Measurements from ENCODE around the gene USE1.

Gene USE1

GRCh38 chr19:17210296-17210695 lies 4.9 kb upstream of the USE1 start:
- H3K36me3 ChIP-seq: peaks cover 58 to 81% (median 70%) of the 10 kb centered on the region in 11 experiments
- no peak overlapping the region for H3K4me3 ChIP-seq
- H3K27ac ChIP-seq: peak overlapping the region in 2 of 11 experiments; percentile 9 to 22; a peak in 2 of 22 replicates
- H4K20me1 ChIP-seq: peaks cover 0 to 35% (median 9%) of the 10 kb centered on the region in 11 experiments; a peak in 13 of 22 replicates
- H3K4me2 ChIP-seq: peak overlapping the region in 10 of 11 experiments; percentile 27 to 85 (median 70); a peak in 18 of 22 replicates
- TF ChIP-seq Cebpa-rat (IDR thresholded peaks at IDR 0.05): no peak
- no peaks in the 10 kb centered on the region for H3K27me3 ChIP-seq
- H3K4me1 ChIP-seq: peaks cover 25 to 82% (median 65%) of the 10 kb centered on the region in 10 experiments
- no peaks in the 10 kb centered on the region for H3K9me3 ChIP-seq (replicated peaks in 1 of 11)
- H3K9ac ChIP-seq: no peak overlapping the region; a peak in 1 of 22 replicates

- Histone ChIP-seq H3K27ac (no peak overlapping the region), H3K9ac (peak overlapping the region in 1 of 11 experiments; percentile 36; a peak in 1 of 22 replicates), H4K20me1 (peaks cover 0 to 24% (median 7%) of the 10 kb centered on the region in 11 experiments; a peak in 11 of 22 replicates), H3K4me1 (peaks cover 31 to 74% (median 64%) of the 10 kb centered on the region in 10 experiments), H3K4me2 (peak overlapping the region in 7 of 11 experiments; percentile 60 to 85 (median 75); a peak in 11 of 22 replicates), H3K27me3 (no peaks in the 10 kb centered on the region), H3K4me3 (no peak overlapping the region), H3K9me3 (replicated peaks in 1 of 11) (no peaks in the 10 kb centered on the region), H3K36me3 (peaks cover 50 to 72% (median 63%) of the 10 kb centered on the region in 11 experiments)
- no peak for TF ChIP-seq Cebpa-rat (IDR thresholded peaks at IDR 0.05)
These were observed 3.4 kb upstream of the USE1 start for GRCh38 chr19:17211547-17212446.

DNA sequence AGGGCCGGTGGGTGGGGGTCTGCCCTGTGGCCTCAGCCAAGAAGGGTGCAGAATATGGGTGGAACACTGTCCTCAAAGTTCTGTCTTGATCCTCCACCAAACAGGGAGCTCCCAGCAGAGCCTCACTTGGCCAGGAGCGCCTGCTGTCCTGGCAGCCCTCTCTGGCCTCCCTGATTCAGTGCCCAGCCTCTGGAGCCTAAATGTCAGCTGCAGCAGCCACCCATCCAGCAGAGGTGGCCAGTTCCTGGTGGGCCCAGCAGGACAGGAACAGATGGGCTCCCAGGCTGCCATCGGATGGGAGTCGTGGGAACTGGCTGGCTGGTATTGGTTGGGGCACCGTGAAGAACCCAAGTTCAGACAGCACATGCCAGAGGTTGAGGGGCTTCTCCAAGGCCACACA lies 1.8 kb upstream of the USE1 start:
- peak overlapping the region in 6 of 11 experiments; percentile 13 to 99 (median 92); a peak in 9 of 22 replicates for H3K4me2 ChIP-seq
- peaks cover 0 to 20% (median 7%) of the 10 kb centered on the region in 11 experiments; a peak in 9 of 22 replicates for H4K20me1 ChIP-seq
- peaks cover 57 to 78% (median 69%) of the 10 kb centered on the region in 11 experiments for H3K36me3 ChIP-seq
- no peaks in the 10 kb centered on the region for H3K9me3 ChIP-seq (replicated peaks in 1 of 11)
- no peak overlapping the region for H3K4me3 ChIP-seq
- peak overlapping the region in 1 of 11 experiments; percentile 9; a peak in 1 of 22 replicates for H3K27ac ChIP-seq
- no peak for TF ChIP-seq Cebpa-rat (IDR thresholded peaks at IDR 0.05)
- H3K9ac ChIP-seq: no peak overlapping the region
- peaks cover 31 to 66% (median 62%) of the 10 kb centered on the region in 10 experiments for H3K4me1 ChIP-seq
- H3K27me3 ChIP-seq: no peaks in the 10 kb centered on the region

- H4K20me1 ChIP-seq: peaks cover 0 to 7% (median 0%) of the 10 kb centered on the region in 11 experiments; a peak in 3 of 22 replicates
- H3K4me2 ChIP-seq: peak overlapping the region; percentile 77 to 99 (median 94)
- H3K27ac ChIP-seq: peak overlapping the region; percentile 90 to 98 (median 95)
- peaks cover 62 to 78% (median 70%) of the 10 kb centered on the region in 11 experiments for H3K36me3 ChIP-seq
- peak overlapping the region; percentile 51 to 77 (median 72) for H3K4me3 ChIP-seq
- H3K27me3 ChIP-seq: no peaks in the 10 kb centered on the region
- H3K4me1 ChIP-seq: peaks cover 21 to 54% (median 49%) of the 10 kb centered on the region in 10 experiments
- no peak for TF ChIP-seq Cebpa-rat (IDR thresholded peaks at IDR 0.05)
- H3K9me3 ChIP-seq (replicated peaks in 1 of 11): no peaks in the 10 kb centered on the region
- peak overlapping the region; percentile 90 to 94 (median 92) for H3K9ac ChIP-seq
These were observed 540 bp upstream of the USE1 start for GRCh38 chr19:17214508-17215126.

DNA sequence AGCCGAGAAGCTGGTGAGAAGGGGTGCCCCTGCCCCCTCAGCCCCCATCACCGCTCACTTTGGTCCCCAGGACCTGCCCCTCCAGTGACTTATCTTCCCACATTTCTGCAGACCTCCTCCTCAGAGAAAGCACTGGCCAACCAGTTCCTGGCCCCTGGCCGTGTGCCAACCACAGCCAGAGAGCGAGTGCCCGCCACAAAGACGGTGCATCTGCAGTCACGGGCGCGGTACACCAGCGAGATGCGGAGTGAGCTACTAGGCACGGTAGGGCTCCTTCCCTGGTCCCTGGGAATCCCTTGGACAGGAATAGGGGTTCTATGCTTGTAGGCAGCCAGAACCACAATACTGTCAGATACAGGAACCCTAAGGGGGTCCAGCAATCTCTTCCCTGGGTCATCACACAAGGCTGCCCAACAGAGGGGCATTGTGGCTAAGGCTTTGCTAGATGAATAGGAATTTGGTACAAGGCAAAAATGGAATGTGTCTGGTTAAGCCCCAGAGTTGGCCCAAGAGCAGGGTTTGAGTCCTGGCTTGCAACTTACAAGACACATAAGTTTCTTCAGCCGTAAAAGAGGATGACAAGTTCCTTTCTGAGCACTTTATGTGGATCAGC lies 1.0 kb downstream of the USE1 start:
- peak overlapping the region; percentile 77 to 99 (median 94) for H3K4me2 ChIP-seq
- peak overlapping the region; percentile 51 to 77 (median 72); a peak in 18 of 20 replicates for H3K4me3 ChIP-seq
- H3K27me3 ChIP-seq: no peaks in the 10 kb centered on the region
- peaks cover 49 to 67% (median 57%) of the 10 kb centered on the region in 11 experiments for H3K36me3 ChIP-seq
- TF ChIP-seq Cebpa-rat (IDR thresholded peaks at IDR 0.05): no peak
- H3K9me3 ChIP-seq (replicated peaks in 1 of 11): no peaks in the 10 kb centered on the region
- H3K9ac ChIP-seq: peak overlapping the region in 5 of 11 experiments; percentile 18 to 94 (median 92); a peak in 6 of 22 replicates
- peaks cover 24 to 50% (median 42%) of the 10 kb centered on the region in 10 experiments for H3K4me1 ChIP-seq
- H4K20me1 ChIP-seq: no peaks in the 10 kb centered on the region
- H3K27ac ChIP-seq: peak overlapping the region in 9 of 11 experiments; percentile 94 to 98 (median 96); a peak in 14 of 22 replicates

DNA sequence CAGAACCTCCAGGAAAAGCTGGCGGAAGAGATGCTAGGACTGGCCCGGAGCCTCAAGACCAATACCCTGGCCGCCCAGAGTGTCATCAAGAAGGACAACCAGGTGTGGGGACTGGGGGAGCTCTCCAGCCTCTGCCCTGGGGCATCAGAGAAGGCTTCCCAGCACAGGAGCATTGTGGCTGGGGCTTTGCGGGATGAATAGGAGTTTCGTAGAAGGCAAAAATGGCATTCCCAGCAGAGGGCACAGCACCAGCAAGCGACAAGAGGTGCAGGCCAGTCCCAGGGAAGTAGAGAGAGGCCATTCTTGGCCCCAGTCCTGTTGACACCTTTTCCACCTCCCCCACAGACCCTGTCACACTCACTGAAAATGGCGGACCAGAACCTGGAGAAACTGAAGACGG lies 4.1 kb downstream of the USE1 start:
- H3K4me2 ChIP-seq: peak overlapping the region in 4 of 11 experiments; percentile 29 to 70 (median 52); a peak in 6 of 22 replicates
- no peaks in the 10 kb centered on the region for H3K27me3 ChIP-seq
- peaks cover 24 to 43% (median 32%) of the 10 kb centered on the region in 11 experiments for H3K36me3 ChIP-seq
- H3K4me3 ChIP-seq: no peak overlapping the region
- H3K4me1 ChIP-seq: peaks cover 15 to 45% (median 27%) of the 10 kb centered on the region in 10 experiments
- TF ChIP-seq Cebpa-rat (IDR thresholded peaks at IDR 0.05): no peak
- no peak overlapping the region for H3K9ac ChIP-seq
- no peaks in the 10 kb centered on the region for H4K20me1 ChIP-seq
- no peaks in the 10 kb centered on the region for H3K9me3 ChIP-seq (replicated peaks in 1 of 11)
- no peak overlapping the region for H3K27ac ChIP-seq

- Histone ChIP-seq H3K4me3 (no peak overlapping the region), H3K36me3 (peaks cover 24 to 43% (median 32%) of the 10 kb centered on the region in 11 experiments), H3K27me3 (no peaks in the 10 kb centered on the region), H3K9me3 (replicated peaks in 1 of 11) (no peaks in the 10 kb centered on the region), H4K20me1 (no peaks in the 10 kb centered on the region), H3K27ac (peak overlapping the region in 4 of 11 experiments; percentile 13 to 55 (median 32); a peak in 4 of 22 replicates), H3K4me2 (peak overlapping the region in 7 of 11 experiments; percentile 10 to 70 (median 33); a peak in 11 of 22 replicates), H3K9ac (peak overlapping the region in 2 of 11 experiments; percentile 32 to 42; a peak in 4 of 22 replicates), H3K4me1 (peaks cover 9 to 46% (median 22%) of the 10 kb centered on the region in 10 experiments)
- no peak for TF ChIP-seq Cebpa-rat (IDR thresholded peaks at IDR 0.05)
These were observed 5.1 kb downstream of the USE1 start for GRCh38 chr19:17220207-17220758.

GRCh38 chr19:17225053-17225452 lies 9.9 kb downstream of the USE1 start:
- H3K27ac ChIP-seq: no peak overlapping the region
- TF ChIP-seq Cebpa-rat (IDR thresholded peaks at IDR 0.05): no peak
- H3K27me3 ChIP-seq: no peaks in the 10 kb centered on the region
- H4K20me1 ChIP-seq: peaks cover 0 to 19% (median 0%) of the 10 kb centered on the region in 11 experiments; a peak in 6 of 22 replicates
- peaks cover 3 to 17% (median 12%) of the 10 kb centered on the region in 11 experiments; a peak in 19 of 22 replicates for H3K36me3 ChIP-seq
- H3K4me3 ChIP-seq: peak overlapping the region in 1 of 10 experiments; percentile 68; a peak in 1 of 20 replicates
- peak overlapping the region in 9 of 11 experiments; percentile 81 to 99 (median 95); a peak in 11 of 22 replicates for H3K4me2 ChIP-seq
- no peaks in the 10 kb centered on the region for H3K9me3 ChIP-seq (replicated peaks in 1 of 11)
- no peak overlapping the region for H3K9ac ChIP-seq
- peaks cover 21 to 50% (median 34%) of the 10 kb centered on the region in 10 experiments for H3K4me1 ChIP-seq
